CD4-positive, alpha-beta T cell treated with Interleukin-17A for 4 hours (primary cell): ENCODE measurements around the gene ZNF106.

Experiments used
- DNase-seq: peaks from one replicate; pipeline ENCODE4 v3.0.0-alpha.2; 2020; ENCODE audit warnings: mixed read lengths

ZNF106 gene

GRCh38 chr15:42471002-42471401 is 19.9 kb downstream of the ZNF106 start:
- no peak for DNase-seq

GRCh38 chr15:42465520-42466259 is 25.3 kb downstream of the ZNF106 start:
- no peak for DNase-seq

DNA sequence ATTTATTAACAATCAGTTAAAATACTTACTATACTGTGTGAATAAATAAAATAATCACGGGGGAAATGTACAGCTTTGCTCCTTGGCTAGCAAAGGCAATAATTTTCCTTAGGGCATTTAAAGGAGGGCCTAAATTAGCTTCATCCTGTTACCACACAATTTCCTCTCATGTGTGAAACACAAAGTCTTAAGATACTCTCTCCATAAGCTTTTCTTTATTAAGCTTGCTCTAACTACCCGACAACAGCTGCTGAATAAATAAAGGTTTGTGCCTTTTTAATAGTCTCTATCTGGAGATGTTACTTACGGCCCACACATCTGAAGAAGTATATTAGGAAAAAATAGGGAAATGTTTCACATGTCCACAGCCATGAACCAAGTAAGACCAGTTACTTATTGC is 29.7 kb downstream of the ZNF106 start:
- no peak for DNase-seq

DNA sequence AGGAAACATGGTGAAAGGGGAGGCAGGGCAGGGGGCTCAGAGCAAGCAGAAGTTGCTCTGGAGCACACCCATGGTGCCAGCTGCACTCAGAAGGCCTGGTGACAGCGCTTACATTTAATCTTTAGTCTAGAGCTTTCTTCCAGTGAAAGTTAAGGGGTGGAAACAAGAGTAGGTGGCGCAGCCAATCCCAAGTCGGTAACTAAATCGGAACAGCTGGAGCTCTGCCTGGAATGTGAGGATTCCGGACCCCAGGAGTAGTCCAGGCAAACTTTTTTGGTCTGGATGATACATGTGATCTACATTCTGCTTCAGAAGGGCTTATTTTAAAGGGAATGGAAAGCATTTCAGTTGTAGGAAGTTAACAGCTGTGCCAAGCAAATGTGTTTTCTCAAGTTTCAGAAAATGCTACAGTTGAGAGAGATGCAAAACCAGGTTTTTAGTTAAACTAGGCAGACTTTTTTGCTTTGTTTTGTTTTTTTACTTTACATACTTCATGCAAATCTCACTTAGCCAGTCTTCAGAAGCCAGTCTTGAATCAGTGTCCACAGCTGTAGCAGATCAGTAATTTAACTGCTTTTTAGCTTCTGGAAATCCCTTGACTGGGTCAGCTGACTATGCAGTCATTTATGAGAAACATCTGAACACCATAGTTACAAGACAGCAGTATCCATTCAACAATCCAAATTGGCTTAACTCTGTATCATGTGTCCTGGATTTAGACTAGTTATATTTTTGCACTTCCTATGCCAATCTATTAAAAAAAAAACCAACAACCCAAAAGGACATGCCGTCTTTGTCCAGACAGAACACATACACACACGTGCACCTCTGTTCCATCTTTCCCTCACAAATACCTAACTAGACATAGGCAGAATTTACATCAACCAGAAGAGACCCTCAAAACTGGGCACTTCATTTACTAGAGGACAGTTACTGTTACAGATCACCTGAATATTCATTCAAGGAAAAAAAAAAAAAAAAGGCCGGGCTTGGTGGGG is 33.2 kb downstream of the ZNF106 start:
- no peak for DNase-seq

GRCh38 chr15:42456971-42457370 is 34.0 kb downstream of the ZNF106 start:
- no peak for DNase-seq

DNA sequence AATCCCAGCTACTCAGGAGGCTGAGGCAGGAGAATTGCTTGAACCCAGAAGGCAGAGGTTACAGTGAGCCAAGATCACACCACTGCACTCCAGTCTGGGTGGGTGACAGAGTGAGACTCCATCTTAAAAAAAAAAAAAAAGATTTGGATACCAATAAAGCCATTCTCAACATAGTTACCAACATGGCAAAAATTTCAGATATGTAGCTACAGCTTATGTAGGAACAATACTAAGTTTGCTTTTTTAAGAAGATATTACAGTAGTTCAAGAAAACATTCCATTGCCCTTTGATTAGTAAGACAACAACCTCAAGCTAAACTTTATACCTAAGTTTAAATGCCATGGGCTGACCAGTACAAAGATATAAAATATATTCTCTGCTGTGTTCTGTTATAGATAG is 34.4 kb downstream of the ZNF106 start:
- no peak for DNase-seq

DNA sequence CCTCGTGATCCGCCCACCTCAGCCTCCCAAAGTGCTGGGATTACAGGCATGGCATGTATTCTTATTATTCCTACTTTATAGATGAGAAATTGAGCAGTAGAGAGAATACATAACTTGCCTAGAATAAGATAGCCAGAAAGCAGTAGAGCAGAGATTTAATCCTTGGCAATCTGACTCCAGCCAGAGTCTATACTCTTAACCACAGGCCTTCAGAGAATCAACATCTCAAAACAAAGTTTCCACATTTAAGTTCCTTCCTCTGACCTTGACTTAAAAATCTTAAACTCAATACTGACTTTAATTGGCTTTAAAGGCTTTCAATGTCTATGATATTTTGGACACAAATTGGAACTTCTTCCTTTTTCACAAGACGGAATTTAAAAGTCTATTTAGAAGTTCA is 37.1 kb downstream of the ZNF106 start:
- no peak for DNase-seq

GRCh38 chr15:42450425-42450790 is 40.5 kb downstream of the ZNF106 start:
- no peak for DNase-seq

DNA sequence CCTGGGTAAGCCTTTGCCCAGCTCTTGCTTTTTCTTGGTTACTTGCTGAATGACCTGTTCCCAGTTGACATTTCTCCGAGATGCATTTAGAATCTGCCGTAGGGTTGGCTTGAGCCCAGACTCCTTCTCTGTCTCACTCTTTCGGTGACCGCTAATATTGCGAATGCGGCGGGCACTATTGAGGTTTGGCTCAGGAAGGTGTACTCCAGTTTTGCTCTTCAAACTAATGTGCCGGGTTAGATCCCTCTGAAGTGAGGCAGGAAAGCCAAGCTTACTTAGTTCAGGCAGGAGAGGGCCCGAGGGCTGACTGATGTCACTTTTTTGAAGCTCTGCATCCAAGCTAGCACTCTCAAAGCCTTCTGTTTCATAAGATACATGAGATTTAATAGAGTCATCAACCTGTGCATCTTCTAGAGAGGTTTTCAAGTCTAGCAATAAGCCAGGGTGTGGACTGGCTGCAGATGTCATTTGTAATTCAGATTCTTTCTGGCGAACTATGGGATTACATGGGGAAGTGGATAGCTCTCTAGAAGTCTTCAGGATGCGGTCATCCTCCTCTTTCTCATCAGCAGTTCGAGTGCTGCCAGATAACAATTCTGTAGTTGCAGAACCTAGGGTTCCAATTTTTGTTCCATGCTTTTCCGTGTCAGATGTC is 41.0 kb downstream of the ZNF106 start:
- no peak for DNase-seq

DNA sequence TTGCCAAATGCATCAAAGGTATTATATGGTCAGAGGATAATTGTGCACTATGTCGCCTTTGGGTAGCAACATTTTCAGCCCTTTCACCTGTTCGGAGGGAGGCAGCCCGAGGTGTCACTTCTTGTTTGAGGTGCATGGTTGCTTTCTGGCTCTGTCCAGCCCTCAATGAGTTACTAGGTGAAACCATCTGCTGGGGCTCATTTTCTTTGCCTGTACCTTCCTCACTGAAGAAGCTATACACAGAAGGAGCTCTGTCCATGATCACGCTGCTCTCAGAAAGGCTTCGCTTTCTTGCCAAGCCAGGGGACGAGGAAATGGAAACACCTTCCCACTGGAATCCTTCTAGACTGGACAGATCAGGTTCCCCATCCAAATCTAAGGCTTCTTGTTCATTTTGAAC is 42.7 kb downstream of the ZNF106 start:
- DNase-seq, result no peak

DNA sequence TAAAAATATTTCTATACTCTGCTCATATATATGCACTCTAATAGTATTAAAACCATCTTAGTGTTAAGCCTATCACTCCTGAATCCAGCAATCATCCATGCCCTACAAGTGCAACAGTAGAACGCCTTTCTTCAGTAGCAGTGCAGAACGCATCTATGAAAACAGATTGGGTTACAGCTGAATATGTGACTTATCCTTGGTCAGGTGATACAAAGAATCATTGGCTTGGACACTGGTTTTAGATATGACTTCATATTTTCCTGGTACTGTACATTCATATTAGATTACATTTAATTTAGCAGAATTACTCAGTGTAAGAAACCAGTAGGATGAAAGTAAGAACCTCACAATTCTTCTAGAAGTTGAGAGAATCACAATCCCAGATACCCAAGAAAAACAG is 43.3 kb downstream of the ZNF106 start:
- DNase-seq, result no peak

DNA sequence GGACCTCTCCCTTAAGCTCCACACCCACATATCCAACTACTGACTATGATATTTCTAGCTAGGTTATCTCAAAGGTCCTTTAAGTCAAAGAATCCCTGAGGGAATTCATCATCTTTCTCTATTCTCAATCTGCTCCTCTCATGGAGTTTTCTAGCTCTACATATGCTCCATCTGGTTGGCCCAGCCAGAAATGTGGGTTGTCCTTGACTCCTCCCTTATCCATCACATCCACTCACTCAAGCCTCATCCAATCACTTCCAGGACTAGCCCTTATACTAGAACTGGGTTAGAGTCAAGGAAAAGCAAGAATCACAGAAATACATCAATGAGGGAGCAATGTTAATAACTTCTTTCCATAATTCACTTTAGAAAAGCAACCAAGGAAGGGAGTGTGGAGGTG is 45.4 kb downstream of the ZNF106 start:
- no peak for DNase-seq

DNA sequence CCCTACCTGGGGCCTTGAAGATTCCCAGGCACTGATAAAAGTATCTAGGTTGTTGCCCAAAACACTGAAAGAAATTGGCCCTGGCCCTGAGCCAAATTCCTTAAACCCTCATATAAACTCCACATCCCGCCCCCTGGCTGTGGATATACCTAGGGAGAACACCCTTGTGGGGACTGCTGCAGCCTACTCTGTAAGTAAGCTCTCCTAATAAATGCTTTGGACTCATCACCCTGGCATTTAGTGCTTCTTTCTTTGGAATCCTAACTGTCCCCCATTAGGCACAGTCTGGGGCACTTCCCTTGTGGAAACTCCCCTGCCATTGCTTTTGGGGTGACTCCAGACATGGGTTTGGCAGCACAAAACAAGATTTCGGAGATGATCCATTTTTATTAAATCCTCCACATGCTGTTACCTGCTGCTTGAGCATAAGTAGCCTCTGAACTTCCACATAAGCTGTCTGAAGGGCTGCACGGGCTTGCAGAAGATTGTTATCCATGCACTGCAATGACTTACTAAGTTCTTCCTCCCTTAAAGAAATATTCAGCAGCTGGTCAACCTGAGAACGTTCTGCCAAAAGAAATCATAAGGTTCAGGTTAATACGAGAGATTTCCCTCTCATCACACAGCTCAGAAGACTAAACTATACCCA is 46.4 kb downstream of the ZNF106 start:
- no peak for DNase-seq

GRCh38 chr15:42427429-42428223 is 63.3 kb downstream of the ZNF106 start:
- no peak for DNase-seq

DNA sequence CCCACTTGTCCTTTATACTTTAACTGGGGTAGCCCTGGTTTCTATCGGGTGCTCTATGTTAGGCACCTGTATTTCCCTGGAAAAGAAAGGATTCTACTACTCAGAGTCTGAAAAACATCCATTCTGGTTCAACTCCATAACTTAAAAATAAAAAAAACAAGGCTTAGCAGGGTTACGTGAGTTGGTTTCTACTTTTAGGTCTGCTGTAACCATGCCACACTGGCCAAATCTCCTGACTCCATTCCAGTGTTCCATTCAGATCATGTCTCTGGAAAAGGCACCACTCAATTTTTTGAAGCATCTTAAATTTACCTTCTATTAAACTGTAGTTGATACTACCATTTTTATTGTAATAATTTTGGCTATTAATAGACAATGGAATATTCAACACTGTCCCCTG is 69.6 kb downstream of the ZNF106 start:
- DNase-seq, result no peak

DNA sequence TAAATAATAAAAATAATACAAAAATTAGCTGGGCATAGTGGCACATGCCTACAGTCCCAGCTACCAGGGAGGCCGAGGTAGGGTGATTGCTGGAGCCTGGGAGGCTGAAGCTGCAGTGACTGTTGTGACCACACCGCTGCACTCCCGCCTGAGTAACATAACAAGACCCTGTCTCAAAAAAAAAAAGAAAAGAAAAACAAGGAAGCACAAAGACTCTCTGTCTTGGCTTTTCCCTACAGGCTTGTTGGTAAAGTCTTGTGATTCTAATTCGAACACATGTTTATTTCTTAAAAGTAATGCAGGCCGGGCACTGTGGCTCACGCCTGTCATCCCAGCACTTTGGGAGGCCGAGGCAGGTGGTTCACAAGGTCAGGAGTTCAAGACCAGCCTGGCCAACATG is 71.6 kb downstream of the ZNF106 start:
- no peak for DNase-seq

DNA sequence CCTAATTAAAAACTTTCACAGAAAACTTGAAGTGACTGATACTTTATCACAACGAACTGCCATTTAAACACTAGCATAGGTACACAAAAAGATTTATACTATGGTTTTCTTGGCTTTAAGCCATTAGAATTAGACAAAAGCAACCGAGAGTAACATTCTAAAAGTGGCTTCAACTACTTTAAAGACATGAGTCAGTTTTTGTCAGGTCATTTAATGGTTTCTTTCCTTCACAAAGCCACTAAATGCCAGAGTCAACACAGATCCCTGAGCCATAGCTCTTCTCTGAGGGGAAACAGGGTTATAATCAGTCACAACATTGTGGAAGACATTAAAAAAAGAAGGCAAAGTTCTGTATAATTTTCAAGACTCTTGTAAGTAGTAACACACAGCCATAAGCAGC is 77.0 kb downstream of the ZNF106 start:
- no peak for DNase-seq

GRCh38 chr15:42411884-42412283 is 79.1 kb downstream of the ZNF106 start:
- no peak for DNase-seq

- DNase-seq, result no peak
These were observed 81.9 kb downstream of the ZNF106 start for GRCh38 chr15:42409011-42409410.

GRCh38 chr15:42408178-42408577 is 82.8 kb downstream of the ZNF106 start:
- no peak for DNase-seq

DNA sequence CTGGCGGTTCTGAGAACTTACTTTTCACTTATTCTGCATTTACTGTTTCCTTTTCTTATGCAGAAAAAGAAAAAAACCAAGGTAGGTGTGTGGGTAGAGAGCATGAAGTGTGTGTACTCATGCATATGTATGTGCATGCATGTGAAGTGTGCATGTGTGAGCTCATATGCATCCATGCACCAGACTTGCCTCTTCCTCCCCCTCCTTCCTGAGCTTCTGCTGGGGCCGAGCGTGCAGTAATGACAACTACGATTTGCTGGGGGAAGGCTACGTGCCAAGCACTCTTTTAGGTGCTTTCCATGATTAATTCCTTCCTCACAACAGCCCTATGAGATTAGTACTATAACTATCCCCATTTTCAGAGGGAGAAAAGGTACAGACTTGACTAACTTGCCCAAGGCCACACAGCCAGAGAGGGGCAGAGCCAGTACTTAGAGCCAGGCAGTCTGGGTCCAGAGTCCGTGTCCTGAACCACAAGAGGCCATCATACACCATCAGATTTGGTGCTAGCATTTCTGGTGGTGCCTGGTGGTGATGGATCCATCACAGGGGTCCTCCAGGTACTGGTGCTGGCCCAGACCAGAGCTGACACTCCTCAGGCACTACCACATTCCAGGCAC is 85.0 kb downstream of the ZNF106 start:
- DNase-seq, result no peak
